ENCODE results near the gene DPH6. TPM values are rescaled to one million over a fixed set of nuclear protein-coding genes. Genes with fewer than 3 reads are reported as not detected.

DPH6 gene
- polyA plus RNA-seq, 2 of the 4 experiments (the other 2 are of a cell fraction) = 11.0 to 33.6 TPM

DNA sequence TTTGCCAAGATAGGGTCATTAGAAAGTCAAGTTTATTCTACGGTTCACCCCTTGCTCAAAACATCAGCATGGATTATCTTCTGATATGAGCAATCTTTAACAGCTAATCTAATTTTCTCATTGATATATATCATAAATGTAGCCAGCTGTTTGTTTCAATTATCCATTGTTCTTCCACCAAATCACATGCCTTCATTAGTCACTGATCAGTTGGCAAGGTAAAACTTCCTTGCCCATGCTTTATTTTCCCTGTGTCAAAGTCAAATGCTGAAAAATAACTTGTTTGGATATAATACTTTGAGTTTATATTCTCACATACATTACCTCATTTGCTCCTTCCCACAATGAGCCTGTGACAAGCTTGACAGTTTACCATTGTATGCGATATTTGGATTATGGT lies 60.6 kb downstream of the DPH6 start:
- WGBS (ENCODE audit: missing lambda C conversion rate) = 94% methylated on average over 2 of the region's 2 CpGs
- no peak for ATAC-seq
- no peak for FAIRE-seq
- no peak for TF ChIP-seq HOXB5 (CRISPR knock-in tag; IDR thresholded peaks at IDR 0.05)
- TF ChIP-seq GATA3 (IDR thresholded peaks at IDR 0.05; ENCODE audit: borderline replicate concordance) = no peak
- no peak for TF ChIP-seq NFE2L2 (conservative IDR thresholded peaks at IDR 0.05; ENCODE audit: low read length)
- POLR2A ChIA-PET = no interaction called here
- Histone ChIP-seq H3K4me2 (no peak overlapping the region), H3K9me3 (0 out of 3 replicates have a peak, but pooled peaks cover 17% of the 10 kb centered on the region), H3K27ac (no peak overlapping the region), H3K4me1 (peaks cover 15% of the 10 kb centered on the region; the same call in 2 of the 3 replicates), H3K4me3 (no peak overlapping the region)
- DNase-seq (ENCODE audit: low read depth in 1 of 2, low spot score in 1 of 2) = no peak
- CTCF ChIA-PET = no interaction called here

- no peak for ATAC-seq
- WGBS (ENCODE audit: missing lambda C conversion rate) = 76% methylated on average over 5 of the region's 5 CpGs
- no peak for FAIRE-seq
- Histone ChIP-seq H3K4me3 (no peak overlapping the region), H3K9me3 (0 out of 3 replicates have a peak, but pooled peaks cover 17% of the 10 kb centered on the region), H3K4me1 (peaks cover 17% of the 10 kb centered on the region; the same call in 2 of the 3 replicates), H3K4me2 (no peak overlapping the region), H3K27ac (no peak overlapping the region)
- ChIA-PET POLR2A (no interaction called here), CTCF (no interaction called here)
- TF ChIP-seq ESRRA (IDR thresholded peaks at IDR 0.05; ENCODE audit: borderline replicate concordance, low read length) (no peak), RCOR1 (IDR thresholded peaks at IDR 0.05; ENCODE audit: low read depth, low read length) (no peak), RAD21 (conservative IDR thresholded peaks at IDR 0.05 in 1 of 2, IDR thresholded peaks at IDR 0.05 in 1 of 2) (no peak), HOXB13 (CRISPR knock-in tag; IDR thresholded peaks at IDR 0.05; ENCODE audit: low read depth) (no peak), HEYL (CRISPR knock-in tag; IDR thresholded peaks at IDR 0.05) (no peak), CEBPB (IDR thresholded peaks at IDR 0.05) (no peak), EHF (CRISPR knock-in tag; IDR thresholded peaks at IDR 0.05) (no peak), HDAC2 (IDR thresholded peaks at IDR 0.05) (no peak), TP53 (CRISPR knock-in tag; IDR thresholded peaks at IDR 0.05) (no peak), SMC3 (IDR thresholded peaks at IDR 0.05) (no peak), PHF8 (IDR thresholded peaks at IDR 0.05; ENCODE audit: borderline replicate concordance, low read depth) (no peak), EHMT2 (IDR thresholded peaks at IDR 0.05; ENCODE audit: low read depth) (no peak), JUN (IDR thresholded peaks at IDR 0.05) (no peak), MAZ (IDR thresholded peaks at IDR 0.05; ENCODE audit: borderline replicate concordance, low read depth, low read length) (no peak), MAFK (IDR thresholded peaks at IDR 0.05; ENCODE audit: partially characterized antibody) (no peak), MAX (IDR thresholded peaks at IDR 0.05) (no peak), BHLHE40 (IDR thresholded peaks at IDR 0.05; ENCODE audit: low read depth, low read length) (no peak), KDM5A (IDR thresholded peaks at IDR 0.05) (no peak)
- no peak for DNase-seq (ENCODE audit: low read depth in 1 of 2, low spot score in 1 of 2)
Observed at GRCh38 chr15:35484231-35484945, 61.6 kb downstream of the DPH6 start.

GRCh38 chr15:35481992-35482391 lies 64.0 kb downstream of the DPH6 start:
- ATAC-seq = peak; percentile 64 to 84; a peak in 5 of 6 replicates

More at GRCh38 chr15:35481992-35482391, 64.0 kb downstream of the DPH6 start:
- Histone ChIP-seq H3K4me1 (peaks cover 18% of the 10 kb centered on the region; the same call in 2 of the 3 replicates), H3K4me3 (no peak overlapping the region), H3K4me2 (peak overlapping the region; percentile 56), H3K9me3 (0 out of 3 replicates have a peak, but pooled peaks cover 10% of the 10 kb centered on the region), H3K27ac (peak overlapping the region in 1 of 2 experiments; percentile 47; a peak in 1 of 6 replicates)
- DNase-seq (ENCODE audit: low read depth in 1 of 2, low spot score in 1 of 2) = peak; percentile 14 to 76
- POLR2A ChIA-PET = no interaction called here
- no peak for TF ChIP-seq ZSCAN20 (CRISPR knock-in tag; IDR thresholded peaks at IDR 0.05)
- no peak for TF ChIP-seq PHF8 (IDR thresholded peaks at IDR 0.05; ENCODE audit: borderline replicate concordance, low read depth)
- TF ChIP-seq HDAC2 (IDR thresholded peaks at IDR 0.05) = no peak
- no peak for TF ChIP-seq HOXA7 (CRISPR knock-in tag; IDR thresholded peaks at IDR 0.05)
- no peak for TF ChIP-seq EHF (CRISPR knock-in tag; IDR thresholded peaks at IDR 0.05)
- no peak for TF ChIP-seq PBX3 (IDR thresholded peaks at IDR 0.05)
- 0 out of 2 replicates have a peak, but pooled peaks have one; percentile 15 for TF ChIP-seq MAX (IDR thresholded peaks at IDR 0.05)
- TF ChIP-seq FOSL2 (IDR thresholded peaks at IDR 0.05) = no peak
- TF ChIP-seq FOSL2 (CRISPR knock-in tag; IDR thresholded peaks at IDR 0.05) = peak; percentile 52
- TF ChIP-seq JUN (IDR thresholded peaks at IDR 0.05) = no peak
- CTCF ChIA-PET = interaction anchor here (0.6 kb wide), 1 partner anchor 430 kb away, joined by 3 read pairs; no protein-coding TSS in a partner anchor
- 0% methylated on average over 2 of the region's 2 CpGs for WGBS (ENCODE audit: missing lambda C conversion rate)
- FAIRE-seq = no peak

Measured in A549 (cell line).